GM18502 (cell line): ENCODE measurements around the gene C1QL3.

Source experiments
- ATAC-seq: cut with Tn5 transposase; IDR thresholded peaks from one replicate; pipeline ENCODE4 v1.9.1; 2021; ENCODE audit warnings: mild to moderate bottlenecking; ENCODE audit not compliant: unreplicated experiment, poor library complexity

The C1QL3 gene

DNA sequence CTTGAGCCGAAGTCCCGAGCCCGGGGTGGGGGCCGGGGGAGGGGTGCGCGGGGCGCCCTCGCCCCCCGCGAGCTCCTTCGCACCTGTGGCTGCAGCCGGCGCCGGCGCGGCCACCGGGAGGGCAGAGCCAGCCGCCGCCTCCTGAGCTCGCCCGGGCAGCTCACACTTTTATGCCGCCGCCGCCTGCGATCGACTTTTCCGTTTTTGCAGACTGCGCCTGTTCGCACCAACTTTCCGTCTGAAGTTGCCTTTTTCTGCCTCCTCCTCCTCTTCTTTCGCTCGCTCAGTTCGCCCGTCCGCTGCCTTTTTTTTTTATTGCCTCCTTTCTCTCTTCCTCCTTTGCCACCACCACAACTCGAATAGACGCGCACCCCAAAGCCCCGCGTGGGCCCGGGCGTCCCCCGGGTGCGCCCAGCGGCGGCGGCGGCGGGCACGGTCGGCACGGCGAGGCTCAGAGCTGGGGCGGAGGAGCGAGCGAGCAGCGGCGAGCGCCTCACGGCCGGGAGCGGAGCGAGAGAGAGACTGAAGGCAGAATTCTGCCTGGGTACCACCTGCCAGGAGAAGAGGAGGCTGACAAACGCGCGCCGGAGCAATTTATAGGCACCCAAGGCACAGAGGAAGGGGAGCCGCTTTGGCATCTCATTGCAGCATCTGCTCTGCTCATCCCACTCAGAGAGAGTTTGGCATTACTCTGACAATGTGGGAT lies at the start of gene C1QL3:
Gene C1QL3 (minus strand): TSS at position 569 of the 706 bp plus-strand sequence. CDS start 814 bp downstream, outside the sequence.
- ATAC-seq = peak; percentile 49

DNA sequence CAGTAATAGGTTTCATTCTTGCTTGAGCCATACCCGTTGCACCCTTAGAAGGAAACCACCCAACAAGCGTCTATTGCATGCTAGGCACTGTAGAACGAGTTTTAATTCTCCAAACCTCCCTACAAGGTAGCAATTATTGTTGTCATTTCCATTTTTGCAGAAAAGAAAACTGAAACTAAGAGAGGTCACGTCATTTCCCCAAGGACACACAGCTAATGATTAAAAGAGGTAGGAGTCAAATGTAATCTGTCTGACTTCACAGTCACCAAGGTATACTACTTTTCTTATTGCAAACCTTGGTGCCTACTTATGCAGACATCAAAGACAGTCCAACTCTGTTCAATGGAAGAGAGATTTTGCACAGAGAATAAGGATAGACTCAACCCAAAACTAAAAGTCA lies 49.1 kb upstream of the C1QL3 start:
- peak; percentile 91 for ATAC-seq

DNA sequence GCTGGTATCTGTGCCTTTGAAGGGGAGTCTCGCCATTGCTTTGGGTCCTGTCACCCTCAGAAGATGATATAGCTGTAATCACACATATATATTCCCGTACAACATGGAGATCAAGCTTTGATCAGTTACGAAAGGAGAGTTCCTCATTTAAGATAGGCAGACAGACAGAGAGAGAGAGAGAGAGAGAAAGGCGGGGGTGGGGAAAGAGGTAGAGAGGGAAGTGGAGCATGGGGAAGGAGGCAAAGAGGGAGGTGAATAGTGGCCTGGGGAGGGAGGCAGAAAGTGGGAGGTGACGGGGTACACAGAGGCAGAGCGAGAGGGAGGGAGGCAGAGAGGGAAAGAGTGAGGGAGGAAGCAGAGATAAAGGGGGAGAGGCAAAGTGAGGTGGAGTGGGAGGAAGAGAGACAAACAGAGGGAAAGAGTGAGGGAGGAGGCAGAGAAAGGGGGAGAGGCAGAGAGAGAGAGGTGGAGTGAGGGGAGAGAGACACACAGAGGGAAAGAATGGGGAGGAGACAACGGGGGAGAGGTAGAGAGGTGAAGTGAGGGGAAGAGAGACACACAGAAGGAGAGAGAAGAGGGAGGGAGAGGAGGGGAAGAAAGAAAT lies 44.6 kb upstream of the C1QL3 start:
- no peak for ATAC-seq

DNA sequence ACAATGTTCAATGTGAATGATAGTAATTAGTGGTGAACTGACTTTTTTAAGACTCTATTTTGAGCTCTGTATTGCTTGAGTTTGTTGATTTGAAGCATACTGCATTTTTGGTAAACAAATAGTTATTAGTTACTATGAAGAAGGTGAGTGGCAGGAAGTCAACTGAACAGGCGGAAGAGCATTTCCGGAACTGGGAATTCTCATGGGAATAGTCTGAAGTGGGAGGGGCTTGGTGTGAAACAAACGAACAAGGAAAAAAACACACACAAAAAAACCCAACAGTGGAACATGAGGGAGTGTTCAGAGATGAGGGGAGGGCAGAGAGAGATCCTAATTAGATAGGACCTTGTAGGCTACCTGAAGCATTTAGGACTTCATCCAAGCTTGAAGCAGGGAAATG lies 43.9 kb upstream of the C1QL3 start:
- ATAC-seq = no peak

GRCh38 chr10:16562891-16563290 lies 41.2 kb upstream of the C1QL3 start:
- ATAC-seq = no peak

GRCh38 chr10:16559236-16559773 lies 37.6 kb upstream of the C1QL3 start:
- ATAC-seq = no peak

GRCh38 chr10:16547973-16548372 lies 26.3 kb upstream of the C1QL3 start:
- no peak for ATAC-seq

DNA sequence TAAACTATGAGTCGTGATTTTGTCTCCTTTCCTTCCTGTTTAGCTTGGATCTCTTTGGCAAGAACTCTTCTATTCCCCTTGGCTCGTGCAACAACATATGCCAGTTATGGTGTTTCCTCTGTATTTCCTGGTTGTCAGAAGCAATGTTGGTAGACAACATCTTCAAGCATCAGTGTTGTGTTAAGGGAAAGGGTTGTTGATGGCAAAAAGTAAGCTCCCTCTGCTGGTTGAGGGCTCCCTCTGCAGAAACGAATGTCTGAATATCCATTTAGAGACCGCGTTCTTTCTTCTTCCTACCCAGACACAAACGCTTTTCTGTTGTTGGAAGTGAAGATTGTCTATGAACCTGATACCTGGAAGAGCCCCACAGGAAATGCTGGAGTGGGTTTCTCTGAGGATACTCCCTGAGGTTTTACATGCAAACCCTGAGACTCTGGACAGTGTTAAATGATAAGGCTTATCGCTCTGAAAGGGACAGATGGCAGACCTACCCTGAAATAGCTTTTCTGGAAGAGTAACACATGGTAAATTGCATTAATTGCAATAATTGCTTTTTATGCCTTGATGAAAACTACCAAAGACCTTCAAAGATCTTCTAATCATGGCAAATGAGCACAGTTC lies 23.5 kb upstream of the C1QL3 start:
- peak; percentile 75 for ATAC-seq

GRCh38 chr10:16544591-16544990 lies 22.9 kb upstream of the C1QL3 start:
- ATAC-seq = no peak

DNA sequence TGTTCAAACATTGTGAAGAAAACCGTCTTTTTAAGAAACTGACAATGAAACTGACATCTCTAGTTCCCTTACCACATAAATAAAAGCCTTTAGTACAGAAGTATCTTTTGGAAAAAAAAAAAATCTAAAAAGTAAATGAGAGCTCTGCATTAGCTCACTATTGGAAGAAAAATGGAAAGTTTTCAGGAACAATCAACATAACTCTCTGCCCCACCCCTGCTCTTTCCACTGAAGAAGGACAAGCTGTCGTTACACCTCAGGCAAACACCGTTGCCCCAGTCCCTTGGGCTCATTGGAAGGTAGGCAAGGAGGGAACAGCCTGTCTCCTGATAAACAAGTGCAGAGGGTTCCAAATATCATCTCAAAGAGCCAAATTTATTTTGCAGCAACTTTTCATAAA lies 22.4 kb upstream of the C1QL3 start:
- ATAC-seq = no peak

GRCh38 chr10:16536155-16536554 lies 14.5 kb upstream of the C1QL3 start:
- ATAC-seq = no peak

GRCh38 chr10:16529853-16530252 lies 8.2 kb upstream of the C1QL3 start:
- no peak for ATAC-seq

- ATAC-seq = no peak
Observed at GRCh38 chr10:16527452-16527851, 5.8 kb upstream of the C1QL3 start.

GRCh38 chr10:16520900-16521299 lies 779 bp downstream of the C1QL3 start:
- ATAC-seq = peak; percentile 64

DNA sequence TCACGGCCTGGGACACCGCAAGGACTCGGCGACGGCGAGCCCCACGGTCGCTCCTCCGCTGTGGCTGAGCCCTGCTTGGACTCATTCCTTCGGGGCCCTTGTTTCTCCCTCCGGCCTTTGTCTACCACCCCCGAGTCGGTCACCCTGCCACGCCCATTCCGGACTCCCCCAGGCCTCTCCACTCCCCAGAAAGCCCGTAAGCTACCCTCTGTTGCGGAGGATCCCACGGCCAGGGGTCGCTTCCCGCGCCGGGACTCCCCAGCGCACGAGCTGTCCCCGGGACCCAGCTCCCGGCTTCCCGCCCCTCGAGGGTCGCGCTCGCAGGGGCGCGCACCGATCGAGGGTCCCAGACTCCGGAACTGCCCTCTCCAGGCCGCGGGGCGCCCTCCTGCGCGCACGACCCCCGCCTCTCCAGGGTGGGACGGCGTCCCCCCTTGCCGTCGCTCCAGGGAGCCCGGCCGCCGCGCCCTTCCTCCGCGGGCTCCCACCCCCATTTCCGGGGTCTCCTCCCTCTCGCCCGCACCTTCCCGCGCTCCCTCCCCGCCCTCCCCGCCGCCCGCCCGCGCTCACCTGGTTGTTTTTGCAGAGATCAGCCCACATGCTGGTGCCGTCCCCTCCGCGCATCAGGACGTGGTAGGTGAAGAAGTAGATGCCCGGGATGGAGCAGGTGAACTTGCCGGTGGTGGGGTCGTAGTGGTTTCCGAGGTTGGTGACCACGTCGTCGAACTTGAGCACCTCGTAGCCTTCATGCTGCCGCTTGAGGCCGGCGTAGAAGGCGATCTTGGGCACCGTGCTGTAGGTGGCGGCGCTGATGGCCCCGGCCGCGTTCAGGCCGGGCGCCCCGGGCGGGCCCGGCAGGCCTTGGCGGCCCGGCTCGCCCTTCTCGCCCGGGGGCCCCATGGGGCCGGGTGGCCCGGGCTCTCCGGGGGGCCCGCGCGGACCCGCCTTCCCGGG lies 1.5 kb downstream of the C1QL3 start:
- peak; percentile 39 for ATAC-seq

GRCh38 chr10:16519250-16519907 lies 2.3 kb downstream of the C1QL3 start:
- ATAC-seq = no peak

- no peak for ATAC-seq
Observed at GRCh38 chr10:16518822-16519221, 2.9 kb downstream of the C1QL3 start.

GRCh38 chr10:16510843-16511242 lies 10.8 kb downstream of the C1QL3 start:
- ATAC-seq = no peak

DNA sequence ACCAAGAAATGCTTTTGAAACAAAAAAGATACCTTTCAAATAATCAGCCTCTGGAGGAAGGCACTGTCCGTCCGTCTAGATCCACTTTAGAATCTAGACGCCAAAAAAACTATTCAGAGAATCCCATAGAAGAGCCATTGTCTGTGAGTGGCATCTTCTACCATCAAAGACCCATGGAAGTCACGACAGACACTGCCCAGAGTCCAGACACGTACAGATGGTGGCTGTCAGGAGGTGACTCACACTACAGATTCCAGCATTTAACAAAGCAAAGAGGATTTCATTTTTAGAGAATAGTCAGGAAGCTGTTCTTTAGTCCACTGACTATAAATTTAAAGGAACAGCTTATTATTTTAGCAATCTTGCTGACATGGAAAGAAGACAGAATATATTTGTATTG lies 11.7 kb downstream of the C1QL3 start:
- no peak for ATAC-seq

GRCh38 chr10:16505161-16505560 lies 16.5 kb downstream of the C1QL3 start:
- ATAC-seq = no peak
